ENCODE measurements around the gene ATE1. TPM values are rescaled to one million over a fixed set of nuclear protein-coding genes. Genes with fewer than 3 reads are reported as not detected.
"Not testable (repeated sequence)": the region's sequence is repeated elsewhere in the genome, so short reads cannot be mapped to it uniquely, and the experiment has no call there.

Gene ATE1
- total and polyA plus RNA-seq, 8 donors = 4.9 to 47.4 (median 9.1) TPM

DNA sequence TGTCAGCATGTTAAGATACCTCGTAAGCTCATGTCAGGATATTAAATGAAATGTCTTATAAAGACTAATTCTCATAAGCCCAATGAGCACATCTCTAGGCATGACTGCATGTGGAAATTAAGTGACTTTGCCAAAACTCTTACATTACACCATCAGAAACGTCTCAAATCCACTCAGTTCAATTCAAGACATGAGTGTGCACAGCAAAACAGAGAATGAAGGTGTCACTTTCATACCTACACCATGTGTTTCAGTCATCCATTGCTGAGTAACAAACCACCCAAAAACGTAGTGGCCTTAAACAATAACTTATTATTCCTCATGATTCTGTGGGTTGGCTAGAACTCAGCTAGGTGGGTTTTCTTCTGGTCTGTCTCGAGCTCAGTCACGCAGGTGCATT is 99.8 kb downstream of the ATE1 start:
- intact Hi-C loops (cut with DNase I; ENCODE audit: low total_unique reads) = no loop called here
- Histone ChIP-seq H3K4me3 (no peak overlapping the region), H3K9me3 (no peaks in the 10 kb centered on the region), H3K27me3 (no peaks in the 10 kb centered on the region), H3K27ac (no peak overlapping the region), H3K4me1 (no peaks in the 10 kb centered on the region), H3K36me3 (peaks cover 0 to 16% (median 14%) of the 10 kb centered on the region in 4 donors)
- WGBS, 5 donors = 80 to 94% (median 90%) methylated on average over 5 of the region's 5 CpGs
- TF ChIP-seq POLR2A (IDR thresholded peaks at IDR 0.05) = no peak
- TF ChIP-seq EP300 (IDR thresholded peaks at IDR 0.05) = no peak
- TF ChIP-seq POLR2AphosphoS5 (IDR thresholded peaks at IDR 0.05) = no peak
- TF ChIP-seq CTCF (IDR thresholded peaks at IDR 0.05) = no peak
- no peak for DNase-seq

- H3K9me3 ChIP-seq; DNase-seq; H3K27ac ChIP-seq; H3K4me3 ChIP-seq; intact Hi-C loops (cut with DNase I; ENCODE audit: low total_unique reads); H3K4me1 ChIP-seq; H3K27me3 ChIP-seq: not testable (repeated sequence)
- H3K36me3 ChIP-seq = peaks cover 0 to 16% (median 14%) of the 10 kb centered on the region in 4 donors
- WGBS, 5 donors = 94 to 100% (median 99%) methylated on average over 5 of the region's 5 CpGs
Observed at GRCh38 chr10:121826773-121827172, 101.1 kb downstream of the ATE1 start.

- H3K9me3 ChIP-seq = no peaks in the 10 kb centered on the region
- no peaks in the 10 kb centered on the region for H3K27me3 ChIP-seq
- no peak overlapping the region for H3K4me3 ChIP-seq
- WGBS, 5 donors = 59 to 67% (median 64%) methylated on average over 5 of the region's 5 CpGs
- peak in 1 of 2 donors; percentile 53 for DNase-seq
- peaks cover 0 to 16% (median 13%) of the 10 kb centered on the region in 4 donors for H3K36me3 ChIP-seq
- no peak overlapping the region for H3K27ac ChIP-seq
- no peaks in the 10 kb centered on the region for H3K4me1 ChIP-seq
- no peak for TF ChIP-seq EP300 (IDR thresholded peaks at IDR 0.05)
- TF ChIP-seq CTCF (IDR thresholded peaks at IDR 0.05) = peak in 4 of 7 experiments; percentile 35 to 66 (median 58)
- no peak for TF ChIP-seq POLR2A (IDR thresholded peaks at IDR 0.05)
- TF ChIP-seq POLR2AphosphoS5 (IDR thresholded peaks at IDR 0.05) = no peak
- intact Hi-C loops (cut with DNase I; ENCODE audit: low total_unique reads) = no loop called here
Observed at GRCh38 chr10:121823993-121824463, 103.8 kb downstream of the ATE1 start.

DNA sequence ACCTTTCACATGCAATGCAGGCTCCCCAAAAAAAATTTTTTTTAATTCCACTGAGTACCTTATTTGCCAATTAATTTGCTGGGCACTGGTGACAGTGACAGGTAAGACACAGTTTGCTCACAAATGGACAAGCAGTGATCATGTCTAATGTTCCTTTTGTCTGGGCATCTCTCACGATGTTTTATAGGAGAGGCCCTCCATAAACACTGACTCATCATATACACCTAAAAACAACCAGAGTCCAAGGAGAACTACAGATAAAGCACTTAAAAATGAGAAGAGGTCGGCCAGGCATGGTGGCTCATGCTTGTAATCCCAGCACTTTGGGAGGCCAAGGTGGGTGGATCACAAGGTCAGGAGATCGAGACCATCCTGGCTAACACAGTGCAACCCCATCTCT is 105.1 kb downstream of the ATE1 start:
- H3K9me3 ChIP-seq = no peaks in the 10 kb centered on the region
- 90 to 96% (median 94%) methylated on average over 3 of the region's 3 CpGs for WGBS, 5 donors
- no peaks in the 10 kb centered on the region for H3K27me3 ChIP-seq
- no peak overlapping the region for H3K27ac ChIP-seq
- peaks cover 0 to 8% (median 3%) of the 10 kb centered on the region in 4 donors for H3K36me3 ChIP-seq
- DNase-seq = no peak
- intact Hi-C loops (cut with DNase I; ENCODE audit: low total_unique reads) = no loop called here
- H3K4me1 ChIP-seq = no peaks in the 10 kb centered on the region
- no peak overlapping the region for H3K4me3 ChIP-seq
- no peak for TF ChIP-seq POLR2A (IDR thresholded peaks at IDR 0.05)
- no peak for TF ChIP-seq EP300 (IDR thresholded peaks at IDR 0.05)
- no peak for TF ChIP-seq CTCF (IDR thresholded peaks at IDR 0.05)
- no peak for TF ChIP-seq POLR2AphosphoS5 (IDR thresholded peaks at IDR 0.05)

- 73 to 86% (median 83%) methylated on average over 1 of the region's 1 CpG for WGBS, 5 donors
- Histone ChIP-seq H3K27ac (no peak overlapping the region), H3K27me3 (no peaks in the 10 kb centered on the region), H3K4me3 (no peak overlapping the region), H3K36me3 (peaks cover 0 to 7% (median 3%) of the 10 kb centered on the region in 4 donors), H3K9me3 (no peaks in the 10 kb centered on the region), H3K4me1 (no peaks in the 10 kb centered on the region)
- intact Hi-C loops (cut with DNase I; ENCODE audit: low total_unique reads) = no loop called here
- DNase-seq = no peak
- no peak for TF ChIP-seq POLR2A (IDR thresholded peaks at IDR 0.05)
- no peak for TF ChIP-seq EP300 (IDR thresholded peaks at IDR 0.05)
- no peak for TF ChIP-seq POLR2AphosphoS5 (IDR thresholded peaks at IDR 0.05)
- TF ChIP-seq CTCF (IDR thresholded peaks at IDR 0.05) = no peak
Observed at GRCh38 chr10:121822180-121822579, 105.7 kb downstream of the ATE1 start.

All from stomach (tissue), 9 donors.